ENCODE results near the gene CCDC38.

The CCDC38 gene

GRCh38 chr12:95951515-95951914, 9.1 kb upstream of the CCDC38 start:
- H3K27me3 ChIP-seq (ENCODE audit: insufficient read depth, low read length) = no peaks in the 10 kb centered on the region
- no peak overlapping the region for H3K4me3 ChIP-seq (ENCODE audit: low read depth, low read length, poor library complexity, severe bottlenecking)
- no peaks in the 10 kb centered on the region for H3K79me2 ChIP-seq (ENCODE audit: insufficient read depth, low read length)
- H4K20me1 ChIP-seq (ENCODE audit: insufficient read depth, low read length) = no peaks in the 10 kb centered on the region
- no peaks in the 10 kb centered on the region for H3K36me3 ChIP-seq (ENCODE audit: insufficient read depth, low read length)
- H2AFZ ChIP-seq (ENCODE audit: low read length) = no peak overlapping the region
- H3K4me2 ChIP-seq (ENCODE audit: low read length) = no peak overlapping the region
- no peak for TF ChIP-seq EZH2 (IDR thresholded peaks at IDR 0.05; ENCODE audit: borderline replicate concordance, low read length)
- H3K9ac ChIP-seq (ENCODE audit: low read length) = no peak overlapping the region
- H3K4me1 ChIP-seq (ENCODE audit: insufficient read depth, low read length, severe bottlenecking) = no peaks in the 10 kb centered on the region
- H3K27ac ChIP-seq (ENCODE audit: low read depth, low read length, poor library complexity, severe bottlenecking) = no peak overlapping the region
- H3F3A ChIP-seq (ENCODE audit: insufficient read depth, low read length) = no peaks in the 10 kb centered on the region
- H3K9me3 ChIP-seq (ENCODE audit: low read length) = no peaks in the 10 kb centered on the region
- no peaks in the 10 kb centered on the region for H3K9me2 ChIP-seq (ENCODE audit: low read depth, low read length)

DNA sequence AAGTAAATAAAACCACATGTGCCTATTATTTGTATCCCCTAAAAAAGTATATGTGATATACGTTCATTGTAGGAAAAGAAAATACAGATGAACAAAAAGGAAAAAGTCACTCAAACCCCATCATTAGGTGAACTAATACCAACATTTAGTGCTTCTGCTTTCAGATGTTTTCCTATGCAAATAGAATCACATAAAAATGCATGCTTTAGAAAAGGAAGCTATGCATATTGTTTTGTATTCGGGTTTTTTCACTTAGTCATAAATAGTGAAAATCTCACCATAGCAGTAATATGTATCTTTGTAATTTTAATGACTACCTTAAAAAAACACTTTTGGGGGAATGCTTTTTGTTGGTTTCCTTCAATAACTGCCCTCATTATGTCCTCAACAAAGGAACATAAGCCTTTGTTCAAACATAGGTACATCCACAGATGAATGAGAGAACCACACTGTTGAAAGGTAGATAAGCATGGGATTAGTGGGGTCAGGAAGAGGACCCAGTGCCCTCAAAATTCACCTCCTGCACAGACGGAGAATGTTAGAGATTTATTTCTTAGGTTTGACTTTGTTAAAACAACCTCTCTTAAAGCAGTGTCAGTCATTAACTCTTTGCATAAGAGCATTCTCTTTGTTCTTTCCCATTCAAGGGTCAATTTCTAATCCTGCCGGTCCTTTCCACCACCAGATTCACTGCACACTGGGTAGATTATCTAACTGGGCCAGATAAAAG, 7.2 kb upstream of the CCDC38 start:
- Histone ChIP-seq H3K27me3 (ENCODE audit: insufficient read depth, low read length) (no peaks in the 10 kb centered on the region), H3K9me3 (ENCODE audit: low read length) (no peaks in the 10 kb centered on the region), H3K4me3 (ENCODE audit: low read depth, low read length, poor library complexity, severe bottlenecking) (no peak overlapping the region), H3K36me3 (ENCODE audit: insufficient read depth, low read length) (no peaks in the 10 kb centered on the region), H3K9ac (ENCODE audit: low read length) (no peak overlapping the region), H3K9me2 (ENCODE audit: low read depth, low read length) (no peaks in the 10 kb centered on the region), H3K79me2 (ENCODE audit: insufficient read depth, low read length) (no peaks in the 10 kb centered on the region), H3K27ac (ENCODE audit: low read depth, low read length, poor library complexity, severe bottlenecking) (no peak overlapping the region), H3K4me2 (ENCODE audit: low read length) (no peak overlapping the region), H2AFZ (ENCODE audit: low read length) (no peak overlapping the region), H4K20me1 (ENCODE audit: insufficient read depth, low read length) (no peaks in the 10 kb centered on the region), H3K4me1 (ENCODE audit: insufficient read depth, low read length, severe bottlenecking) (no peaks in the 10 kb centered on the region), H3F3A (ENCODE audit: insufficient read depth, low read length) (no peaks in the 10 kb centered on the region)
- no peak for TF ChIP-seq CTCF (IDR thresholded peaks at IDR 0.05; ENCODE audit: low read length)
- TF ChIP-seq EZH2 (IDR thresholded peaks at IDR 0.05; ENCODE audit: borderline replicate concordance, low read length) = no peak

- Histone ChIP-seq H3K4me2 (ENCODE audit: low read length) (peak overlapping the region; percentile 91), H3K36me3 (ENCODE audit: insufficient read depth, low read length) (no peaks in the 10 kb centered on the region), H2AFZ (ENCODE audit: low read length) (no peak overlapping the region), H3K9ac (ENCODE audit: low read length) (no peak overlapping the region), H3K27ac (ENCODE audit: low read depth, low read length, poor library complexity, severe bottlenecking) (no peak overlapping the region), H3K4me3 (ENCODE audit: low read depth, low read length, poor library complexity, severe bottlenecking) (peak overlapping the region; percentile 66), H3K4me1 (ENCODE audit: insufficient read depth, low read length, severe bottlenecking) (peaks cover 11% of the 10 kb centered on the region), H3K9me3 (ENCODE audit: low read length) (no peaks in the 10 kb centered on the region), H4K20me1 (ENCODE audit: insufficient read depth, low read length) (no peaks in the 10 kb centered on the region), H3K79me2 (ENCODE audit: insufficient read depth, low read length) (no peaks in the 10 kb centered on the region), H3K9me2 (ENCODE audit: low read depth, low read length) (no peaks in the 10 kb centered on the region), H3K27me3 (ENCODE audit: insufficient read depth, low read length) (no peaks in the 10 kb centered on the region), H3F3A (ENCODE audit: insufficient read depth, low read length) (peaks cover 10% of the 10 kb centered on the region; the same call in 1 of the 2 replicates)
- TF ChIP-seq EZH2 (IDR thresholded peaks at IDR 0.05; ENCODE audit: borderline replicate concordance, low read length) (no peak), CTCF (IDR thresholded peaks at IDR 0.05; ENCODE audit: low read length) (no peak)
Observed at GRCh38 chr12:95944108-95944704, 1.8 kb upstream of the CCDC38 start.
